Natural killer cell treated with Interleukin-12 subunit alpha and Interleukin-12 subunit beta and Interleukin-15 and Interleukin-18, amount 100 ng/mL, for 72 hours (primary cell): Measurements from ENCODE around the gene PLXNB2. TPM values are rescaled to one million over a fixed set of nuclear protein-coding genes. Genes with fewer than 3 reads are reported as not detected.

Experiments
- ATAC-seq, 2 donors: fragments of 150-1000 bp; cut with Tn5 transposase in 1 of 2; sonication (Bioruptor Pico), chemical (Tn5 transposase) in 1 of 2; 2 replicates each; pipeline ENCODE4 v1.10.0; 2021
- DNase-seq: peaks from one replicate; pipeline ENCODE4 v3.0.0; 2022; ENCODE audit warnings: low spot score
- H3K27ac Mint-ChIP-seq, 2 donors: 1 replicate in 1 of 2; 2 replicates in 1 of 2; pipeline ENCODE4 v1.8.0; 2022; ENCODE audit warnings: mixed read lengths in 2 of 2, mild to moderate bottlenecking in 1 of 2, moderate library complexity in 1 of 2
- H3K27me3 Mint-ChIP-seq, 2 donors: 1 replicate in 1 of 2; 2 replicates in 1 of 2; pipeline ENCODE4 v1.8.0; 2022; ENCODE audit warnings: mixed read lengths in 2 of 2
- H3K36me3 Mint-ChIP-seq: one replicate; pipeline ENCODE4 v1.8.0; 2022; ENCODE audit warnings: mixed read lengths
- H3K4me1 Mint-ChIP-seq, 2 donors: 1 replicate in 1 of 2; 2 replicates in 1 of 2; pipeline ENCODE4 v1.8.0; 2022; ENCODE audit warnings: low read depth in 2 of 2, mixed read lengths in 2 of 2, mild to moderate bottlenecking in 1 of 2
- H3K4me3 Mint-ChIP-seq: one replicate; pipeline ENCODE4 v1.8.0; 2022; ENCODE audit warnings: mixed read lengths
- H3K9me3 Mint-ChIP-seq: 2 replicates; pipeline ENCODE4 v1.8.0; 2022; ENCODE audit warnings: mixed read lengths
- total RNA-seq, 2 donors: library from RNA; stranded (reverse); gene quantifications; one replicate each; pipeline ENCODE4 v1.2.3, GENCODE V29; 2022

Gene PLXNB2
- total RNA-seq, 2 donors from 2014 or later, result 4.4 to 5.5 TPM

- Mint-ChIP-seq H3K27ac (no peak overlapping the region), H3K4me1 (peaks cover 0 to 3% of the 10 kb centered on the region in 2 donors), H3K9me3 (no peaks in the 10 kb centered on the region), H3K4me3 (no peak overlapping the region), H3K27me3 (peaks cover 0 to 12% of the 10 kb centered on the region in 2 donors), H3K36me3 (no peaks in the 10 kb centered on the region)
- DNase-seq, result no peak
- no peak for ATAC-seq
These were observed 17.4 kb downstream of the PLXNB2 start for GRCh38 chr22:50289942-50290630.

DNA sequence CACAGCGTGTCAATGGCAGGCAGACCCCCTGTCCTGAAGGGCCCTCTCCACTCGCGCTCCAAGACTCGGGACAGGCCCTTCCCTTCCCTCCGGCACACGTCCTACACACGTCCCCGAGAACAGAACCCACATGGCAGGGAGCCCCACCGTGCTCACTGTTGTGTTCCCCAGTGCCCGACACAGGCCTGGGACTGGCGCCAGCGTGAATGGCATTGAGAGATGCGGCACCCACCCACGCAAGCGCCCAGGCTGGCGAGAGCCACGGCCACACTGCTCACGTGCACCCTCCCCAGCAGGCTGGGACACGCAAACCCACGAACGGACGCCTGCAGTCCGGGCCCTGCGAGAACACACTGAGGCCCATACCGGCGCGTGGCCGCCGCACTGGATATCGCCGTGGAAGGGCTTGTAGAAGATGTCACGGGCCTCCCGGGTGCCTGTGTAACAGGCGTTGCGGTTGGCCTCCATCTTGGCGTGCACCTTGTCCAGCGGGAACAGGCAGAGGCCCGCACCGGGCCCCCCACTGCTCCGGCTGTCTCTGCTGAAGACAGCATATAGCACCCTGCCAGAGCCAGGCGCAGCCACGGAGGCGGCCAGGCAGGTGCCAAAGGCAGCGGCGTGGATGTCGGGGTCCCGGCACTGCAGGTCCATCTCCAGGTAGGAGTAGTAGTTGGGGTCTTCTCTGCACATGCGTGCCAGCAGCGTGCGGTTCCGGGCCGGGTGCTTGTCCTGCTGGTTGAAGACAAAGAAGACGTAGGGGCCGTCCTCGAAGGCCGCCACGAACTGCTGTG is 18.1 kb downstream of the PLXNB2 start:
- Mint-ChIP-seq H3K36me3 (no peaks in the 10 kb centered on the region), H3K4me3 (no peak overlapping the region), H3K27ac (no peak overlapping the region), H3K4me1 (peaks cover 0 to 3% of the 10 kb centered on the region in 2 donors), H3K9me3 (no peaks in the 10 kb centered on the region), H3K27me3 (peaks cover 0 to 12% of the 10 kb centered on the region in 2 donors)
- no peak for ATAC-seq
- no peak for DNase-seq

GRCh38 chr22:50287731-50288130 is 19.7 kb downstream of the PLXNB2 start:
- ATAC-seq, result no peak
- H3K27me3 Mint-ChIP-seq, result peaks cover 0 to 9% of the 10 kb centered on the region in 2 donors
- no peaks in the 10 kb centered on the region for H3K9me3 Mint-ChIP-seq
- H3K36me3 Mint-ChIP-seq, result no peaks in the 10 kb centered on the region
- H3K27ac Mint-ChIP-seq, result no peak overlapping the region
- DNase-seq, result no peak
- peaks cover 0 to 3% of the 10 kb centered on the region in 2 donors for H3K4me1 Mint-ChIP-seq
- no peak overlapping the region for H3K4me3 Mint-ChIP-seq

DNA sequence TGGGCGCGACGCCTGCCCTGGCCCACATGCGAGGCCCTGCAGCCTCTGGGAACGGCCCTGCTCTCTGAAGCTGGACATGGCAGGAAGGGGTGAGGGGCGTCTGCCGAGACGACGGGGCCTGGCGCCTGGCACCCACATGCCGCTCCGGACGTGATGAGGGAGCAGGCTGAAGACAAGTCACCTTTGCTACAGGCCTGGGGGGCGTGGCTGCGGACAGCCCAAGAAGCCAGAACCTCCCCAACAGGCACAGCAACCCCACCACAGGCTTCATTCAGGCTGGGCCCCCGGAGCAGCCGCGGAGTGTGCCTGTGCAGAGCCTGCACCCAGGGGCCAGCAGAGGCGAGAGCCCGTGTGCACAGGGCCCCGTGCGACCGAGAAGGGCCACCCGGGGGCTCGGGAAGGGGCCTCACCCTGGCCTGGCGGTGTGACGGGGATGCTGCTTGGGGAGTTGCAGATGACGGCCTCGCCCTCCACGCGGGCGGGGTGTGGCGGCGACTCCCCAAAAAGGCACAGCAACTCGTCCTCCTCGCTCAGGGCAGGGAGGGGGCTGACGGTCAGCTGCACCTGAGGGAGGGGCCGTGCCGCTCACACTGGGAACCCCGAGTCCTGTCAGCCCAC is 20.6 kb downstream of the PLXNB2 start:
- DNase-seq (no peak), ATAC-seq (no peak)
- H3K27me3 Mint-ChIP-seq, result peaks cover 0 to 4% of the 10 kb centered on the region in 2 donors
- no peak overlapping the region for H3K27ac Mint-ChIP-seq
- no peaks in the 10 kb centered on the region for H3K36me3 Mint-ChIP-seq
- H3K4me1 Mint-ChIP-seq, result no peaks in the 10 kb centered on the region
- no peak overlapping the region for H3K4me3 Mint-ChIP-seq
- no peaks in the 10 kb centered on the region for H3K9me3 Mint-ChIP-seq

- DNase-seq, result no peak
- Mint-ChIP-seq H3K27me3 (no peaks in the 10 kb centered on the region), H3K4me1 (no peaks in the 10 kb centered on the region), H3K9me3 (no peaks in the 10 kb centered on the region), H3K27ac (no peak overlapping the region), H3K36me3 (no peaks in the 10 kb centered on the region), H3K4me3 (no peak overlapping the region)
- ATAC-seq, result no peak
These were observed 21.2 kb downstream of the PLXNB2 start for GRCh38 chr22:50286275-50286674.

DNA sequence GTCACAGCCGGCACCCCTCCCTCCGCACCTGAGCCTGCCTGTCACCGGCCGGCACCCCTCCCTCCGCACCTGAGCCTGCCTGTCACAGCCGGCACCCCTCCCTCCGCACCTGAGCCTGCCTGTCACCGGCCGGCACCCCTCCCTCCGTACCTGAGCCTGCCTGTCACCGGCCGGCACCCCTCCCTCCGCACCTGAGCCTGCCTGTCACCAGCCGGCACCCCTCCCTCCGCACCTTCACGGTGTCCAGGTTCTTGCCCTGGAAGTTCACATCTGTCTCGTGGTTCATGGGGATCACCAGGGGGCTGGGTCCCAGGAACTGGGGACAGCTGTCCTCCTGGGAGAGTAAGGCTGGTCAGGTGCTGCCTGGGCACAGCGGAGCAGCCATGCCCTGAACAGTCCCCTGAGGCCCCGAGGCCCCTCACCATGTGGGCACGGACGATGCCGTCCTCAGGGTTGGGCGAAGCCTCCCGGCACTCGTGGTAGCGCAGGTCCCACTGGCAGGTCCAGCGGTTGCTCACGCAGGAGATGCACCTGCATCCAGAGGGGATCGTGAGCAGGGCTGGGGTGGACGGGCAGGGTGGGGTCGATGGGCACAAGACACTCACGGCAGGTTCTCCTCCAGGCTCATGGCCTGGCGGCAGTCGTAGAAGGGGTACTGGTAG is 21.7 kb downstream of the PLXNB2 start:
- Mint-ChIP-seq H3K36me3 (no peaks in the 10 kb centered on the region), H3K9me3 (no peaks in the 10 kb centered on the region), H3K27me3 (no peaks in the 10 kb centered on the region), H3K27ac (no peak overlapping the region), H3K4me1 (no peaks in the 10 kb centered on the region), H3K4me3 (no peak overlapping the region)
- DNase-seq (no peak), ATAC-seq (no peak)

DNA sequence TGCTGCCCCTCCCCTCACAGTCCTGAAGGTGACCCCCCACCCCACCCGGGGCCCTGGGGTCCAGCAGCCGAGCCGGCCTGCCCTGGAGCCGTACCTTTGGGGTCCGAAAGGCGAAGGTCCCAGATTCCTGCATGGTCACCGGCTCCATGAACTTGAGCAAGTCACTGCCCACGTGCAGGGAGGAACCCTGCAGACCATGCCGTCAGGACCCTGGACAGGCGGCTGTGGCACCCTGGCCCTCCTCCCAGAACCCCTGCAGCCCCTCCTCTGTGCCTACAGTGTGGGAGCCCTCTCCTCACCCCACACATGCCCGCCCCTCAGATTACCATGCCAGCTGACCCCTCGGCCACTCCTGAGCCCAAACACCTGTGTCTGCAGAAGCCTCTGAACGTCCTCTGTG is 23.0 kb downstream of the PLXNB2 start:
- no peak overlapping the region for H3K27ac Mint-ChIP-seq
- DNase-seq, result no peak
- no peaks in the 10 kb centered on the region for H3K9me3 Mint-ChIP-seq
- no peaks in the 10 kb centered on the region for H3K27me3 Mint-ChIP-seq
- no peak overlapping the region for H3K4me3 Mint-ChIP-seq
- no peaks in the 10 kb centered on the region for H3K4me1 Mint-ChIP-seq
- ATAC-seq, result no peak
- H3K36me3 Mint-ChIP-seq, result no peaks in the 10 kb centered on the region

DNA sequence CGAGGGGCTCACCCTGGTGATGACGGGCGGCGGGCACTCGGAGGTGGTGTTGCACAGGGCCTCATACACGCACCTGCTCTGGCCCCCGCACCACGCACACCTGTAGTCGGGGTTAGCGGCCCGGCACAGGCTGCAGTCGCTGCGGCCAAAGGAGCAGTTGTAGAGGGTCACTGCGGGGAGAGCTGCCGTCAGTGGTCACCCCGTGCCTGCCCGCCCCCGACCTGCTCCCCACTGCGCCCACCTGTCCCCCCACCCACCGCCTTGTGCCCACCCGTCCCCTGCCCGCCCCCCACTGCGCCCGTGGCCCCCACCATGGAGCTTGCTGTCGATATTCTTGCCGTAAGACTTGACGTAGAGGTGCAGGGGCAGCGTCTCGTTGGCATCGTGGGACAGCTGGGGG is 23.6 kb downstream of the PLXNB2 start:
- Mint-ChIP-seq H3K27ac (no peak overlapping the region), H3K27me3 (no peaks in the 10 kb centered on the region), H3K4me1 (no peaks in the 10 kb centered on the region), H3K9me3 (no peaks in the 10 kb centered on the region), H3K4me3 (no peak overlapping the region), H3K36me3 (no peaks in the 10 kb centered on the region)
- DNase-seq (no peak), ATAC-seq (no peak)

DNA sequence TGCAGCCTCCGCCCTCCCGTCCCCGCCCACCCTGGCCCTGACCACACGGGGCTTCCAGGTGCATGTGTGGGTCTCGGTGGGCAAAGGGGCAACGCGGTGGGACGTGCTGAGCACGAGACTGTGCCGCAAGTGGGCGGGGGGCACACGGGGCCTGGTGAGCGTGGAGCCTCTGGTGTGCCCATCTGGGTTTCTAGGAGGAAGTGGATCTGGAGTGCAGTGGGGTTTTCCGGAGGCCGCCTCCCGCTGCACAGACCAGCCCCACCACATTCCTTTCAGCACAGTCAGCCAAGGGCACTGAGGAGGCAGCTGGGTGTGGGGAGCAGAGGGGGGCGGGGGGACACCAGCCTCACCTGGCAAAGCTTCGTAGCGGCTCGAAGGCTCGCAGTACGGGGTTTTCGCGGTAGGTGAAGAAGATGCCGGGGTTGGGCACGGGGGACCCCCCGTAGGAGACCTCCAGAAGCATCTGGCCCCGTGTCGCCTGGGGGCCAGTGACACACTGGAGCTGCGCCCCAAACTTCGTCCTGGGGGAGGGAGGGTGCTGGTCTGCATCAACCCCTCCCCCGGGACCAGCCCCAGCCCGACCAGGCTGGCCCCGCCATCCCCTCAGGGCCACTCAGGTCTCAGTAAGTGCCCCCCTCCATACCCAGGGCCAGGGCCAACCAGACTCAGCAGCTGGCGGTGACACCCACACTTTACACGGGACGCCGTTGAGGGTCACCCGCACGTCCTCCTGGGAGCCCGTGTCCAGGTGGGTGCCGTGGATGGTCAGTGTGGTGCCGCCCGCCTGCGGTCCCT is 24.9 kb downstream of the PLXNB2 start:
- Mint-ChIP-seq H3K27me3 (no peaks in the 10 kb centered on the region), H3K36me3 (no peaks in the 10 kb centered on the region), H3K4me3 (no peak overlapping the region), H3K27ac (no peak overlapping the region), H3K9me3 (no peaks in the 10 kb centered on the region), H3K4me1 (no peaks in the 10 kb centered on the region)
- ATAC-seq (no peak), DNase-seq (no peak)

GRCh38 chr22:50281957-50282356 is 25.5 kb downstream of the PLXNB2 start:
- DNase-seq (no peak), ATAC-seq (no peak)
- H3K27me3 Mint-ChIP-seq, result no peaks in the 10 kb centered on the region
- H3K4me3 Mint-ChIP-seq, result no peak overlapping the region
- no peaks in the 10 kb centered on the region for H3K36me3 Mint-ChIP-seq
- H3K27ac Mint-ChIP-seq, result no peak overlapping the region
- H3K9me3 Mint-ChIP-seq, result no peaks in the 10 kb centered on the region
- no peaks in the 10 kb centered on the region for H3K4me1 Mint-ChIP-seq

DNA sequence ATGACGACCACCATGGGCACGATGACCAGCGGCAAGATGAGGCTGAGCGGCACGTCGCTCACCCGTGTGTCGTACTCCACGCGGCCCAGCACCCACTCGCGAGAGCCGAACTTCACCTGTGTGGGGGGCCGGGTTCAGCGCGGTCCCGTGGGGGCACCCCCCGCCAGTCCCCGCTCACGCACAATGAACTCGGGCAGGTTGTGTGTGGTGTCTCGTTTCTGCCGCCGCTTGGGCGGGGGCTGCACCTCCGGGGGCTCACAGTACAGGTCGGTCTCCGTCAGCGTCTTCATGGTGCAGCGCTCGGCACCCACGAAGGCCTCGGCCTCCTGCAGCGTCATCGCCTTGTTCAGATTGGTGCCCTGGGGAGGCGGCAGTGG is 26.1 kb downstream of the PLXNB2 start:
- no peaks in the 10 kb centered on the region for H3K27me3 Mint-ChIP-seq
- no peaks in the 10 kb centered on the region for H3K36me3 Mint-ChIP-seq
- no peaks in the 10 kb centered on the region for H3K4me1 Mint-ChIP-seq
- DNase-seq (no peak), ATAC-seq (no peak)
- no peak overlapping the region for H3K27ac Mint-ChIP-seq
- no peak overlapping the region for H3K4me3 Mint-ChIP-seq
- H3K9me3 Mint-ChIP-seq, result no peaks in the 10 kb centered on the region

DNA sequence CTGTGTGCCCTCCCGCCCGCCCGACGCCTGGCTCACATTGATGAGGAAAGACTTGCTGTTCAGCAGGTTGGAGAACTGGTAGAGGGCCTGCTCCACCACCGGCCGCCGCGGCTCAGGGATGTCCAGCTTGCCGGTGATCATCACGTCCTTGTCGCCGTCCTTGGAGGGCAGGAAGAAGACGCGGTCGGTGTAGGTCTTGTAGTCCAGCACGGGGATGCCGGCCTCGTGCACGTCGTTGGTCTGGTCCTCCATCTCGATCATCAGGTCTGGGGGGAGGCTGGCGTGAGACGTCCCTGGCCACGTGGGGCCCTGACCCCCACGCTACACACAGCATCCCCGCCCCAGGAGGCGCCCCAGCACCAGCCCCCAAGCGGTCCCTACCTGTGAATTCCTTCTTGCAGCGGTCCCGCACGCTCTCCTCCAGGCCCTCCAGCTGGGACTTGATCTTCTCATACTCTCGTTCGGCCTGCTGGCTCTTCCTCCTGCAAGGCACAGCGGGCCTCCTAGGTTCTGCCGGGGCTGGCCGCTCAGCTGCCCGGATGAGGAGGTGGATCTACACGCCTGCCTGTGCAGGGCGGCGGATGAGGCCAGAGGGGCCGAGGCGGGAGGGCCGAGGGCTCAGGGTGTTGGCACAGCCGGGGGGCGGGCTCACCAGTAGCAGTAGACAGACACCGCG is 26.6 kb downstream of the PLXNB2 start:
- no peak for DNase-seq
- H3K9me3 Mint-ChIP-seq, result no peaks in the 10 kb centered on the region
- no peaks in the 10 kb centered on the region for H3K4me1 Mint-ChIP-seq
- H3K27ac Mint-ChIP-seq, result no peak overlapping the region
- H3K36me3 Mint-ChIP-seq, result no peaks in the 10 kb centered on the region
- H3K4me3 Mint-ChIP-seq, result no peak overlapping the region
- H3K27me3 Mint-ChIP-seq, result no peaks in the 10 kb centered on the region
- ATAC-seq, result no peak
